HL-60 (cell line): ENCODE data around the gene ZFP69B.

Experiments used
- DNase-seq, 2 experiments: peaks; one replicate each; pipeline ENCODE4 v3.0.0-alpha.2; 2010 to 2020; ENCODE audit warnings: low read depth in 1 of 2, low spot score in 1 of 2
- H3K27ac ChIP-seq: fragments of 250-450 bp; sonication (Bioruptor Pico); replicated peaks from 2 replicates; pipeline ENCODE4 v1.5.1; 2020; ENCODE audit warnings: mild to moderate bottlenecking, moderate library complexity
- H3K27me3 ChIP-seq: fragments of 250-450 bp; sonication (Bioruptor Pico); 2 replicates; pipeline ENCODE4 v1.5.1; 2021; ENCODE audit warnings: mild to moderate bottlenecking, moderate library complexity; ENCODE audit not compliant: insufficient read depth, poor library complexity, severe bottlenecking
- H3K4me3 ChIP-seq: replicated peaks from 2 replicates; pipeline ENCODE4 v1.5.1; 2011; ENCODE audit warnings: mild to moderate bottlenecking, control low read depth, low read length; ENCODE audit not compliant: insufficient read depth
- CTCF ChIP-seq: IDR thresholded peaks from one replicate; pipeline ENCODE4 v1.5.1; 2011; ENCODE audit warnings: low read length, control low read depth, inconsistent platforms; ENCODE audit not compliant: insufficient read depth
- GABPA ChIP-seq: IDR thresholded peaks from 2 replicates; pipeline ENCODE4 v1.6.1; 2012; ENCODE audit warnings: low read depth
- POLR2AphosphoS5 ChIP-seq: IDR thresholded peaks from 2 replicates; pipeline ENCODE4 v1.6.1; 2012; ENCODE audit warnings: low read depth
- REST ChIP-seq: IDR thresholded peaks from 2 replicates; pipeline ENCODE4 v1.6.1; 2012; ENCODE audit warnings: low read depth; ENCODE audit not compliant: insufficient replicate concordance
- SPI1 ChIP-seq: IDR thresholded peaks from 2 replicates; pipeline ENCODE4 v1.6.1; 2012; ENCODE audit warnings: low read depth, mild to moderate bottlenecking, borderline replicate concordance

The ZFP69B gene

DNA sequence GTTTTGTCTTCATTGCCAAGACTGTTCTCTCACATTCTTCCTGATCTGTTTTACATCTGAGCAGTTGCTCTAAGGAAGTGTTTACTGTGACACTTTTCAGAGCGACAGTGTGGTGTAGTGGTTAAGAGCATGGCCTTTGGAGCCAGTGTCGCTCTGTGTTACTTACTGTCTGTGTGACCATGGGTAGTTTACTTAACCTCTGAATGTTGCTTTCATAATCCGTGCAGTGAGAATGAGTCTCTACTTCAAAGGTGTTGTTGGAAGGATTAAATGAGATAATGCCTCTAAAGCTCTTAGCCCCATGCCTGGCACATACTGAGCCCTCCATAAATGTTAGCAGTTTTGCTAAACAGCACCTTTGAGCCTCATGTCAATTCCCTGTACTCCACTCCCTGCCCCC lies 35.9 kb upstream of the ZFP69B start:
- no peak overlapping the region for H3K4me3 ChIP-seq
- H3K27ac ChIP-seq = no peak overlapping the region
- DNase-seq = no peak
- TF ChIP-seq CTCF = no peak
- no peaks in the 10 kb centered on the region for H3K27me3 ChIP-seq

DNA sequence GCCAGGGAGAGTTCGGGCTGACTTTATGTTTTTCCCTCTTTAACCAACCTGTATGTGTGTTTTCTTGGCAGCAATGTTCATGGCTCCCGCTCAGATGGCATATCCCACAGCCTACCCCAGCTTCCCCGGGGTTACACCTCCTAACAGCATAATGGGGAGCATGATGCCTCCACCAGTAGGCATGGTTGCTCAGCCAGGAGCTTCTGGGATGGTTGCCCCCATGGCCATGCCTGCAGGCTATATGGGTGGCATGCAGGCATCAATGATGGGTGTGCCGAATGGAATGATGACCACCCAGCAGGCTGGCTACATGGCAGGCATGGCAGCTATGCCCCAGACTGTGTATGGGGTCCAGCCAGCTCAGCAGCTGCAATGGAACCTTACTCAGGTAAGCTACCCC lies 33.6 kb upstream of the ZFP69B start:
- DNase-seq = no peak
- Histone ChIP-seq H3K27ac (no peak overlapping the region), H3K4me3 (no peak overlapping the region), H3K27me3 (no peaks in the 10 kb centered on the region)
- TF ChIP-seq CTCF (no peak), POLR2AphosphoS5 (no peak), SPI1 (no peak), REST (no peak)

GRCh38 chr1:40421431-40422384 lies 28.6 kb upstream of the ZFP69B start:
- TF ChIP-seq CTCF (no peak), REST (no peak), SPI1 (peak; percentile 91), POLR2AphosphoS5 (peak; percentile 52; the same call in 1 of the 2 replicates), GABPA (no peak)
- no peaks in the 10 kb centered on the region for H3K27me3 ChIP-seq
- peak; percentile 60 to 61 for DNase-seq
- H3K27ac ChIP-seq = no peak overlapping the region
- no peak overlapping the region for H3K4me3 ChIP-seq
